ENCODE data around the gene KATNAL2.

DNA sequence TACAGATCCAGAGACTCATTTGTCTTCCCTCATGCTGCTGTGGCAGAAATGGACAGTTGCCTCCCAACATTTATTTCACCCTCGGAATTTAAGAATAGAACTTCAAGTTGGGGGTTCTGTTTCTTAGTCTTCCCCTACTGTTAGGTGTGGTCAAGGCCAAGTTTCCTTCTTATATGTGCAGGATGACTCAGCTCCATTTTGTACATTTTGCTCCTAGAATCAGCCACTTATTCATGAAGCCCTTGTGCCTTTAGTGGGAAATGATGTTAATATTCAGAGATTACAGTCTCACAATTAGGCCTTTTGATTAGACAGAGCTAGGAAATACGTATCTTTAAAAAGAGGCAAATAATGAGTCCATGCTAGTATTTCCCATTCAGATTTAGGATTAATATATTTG is 164.2 kb downstream of the KATNAL2 start:
- TF ChIP-seq POLR2A (IDR thresholded peaks at IDR 0.05): no peak
- TF ChIP-seq, protein P1, sequence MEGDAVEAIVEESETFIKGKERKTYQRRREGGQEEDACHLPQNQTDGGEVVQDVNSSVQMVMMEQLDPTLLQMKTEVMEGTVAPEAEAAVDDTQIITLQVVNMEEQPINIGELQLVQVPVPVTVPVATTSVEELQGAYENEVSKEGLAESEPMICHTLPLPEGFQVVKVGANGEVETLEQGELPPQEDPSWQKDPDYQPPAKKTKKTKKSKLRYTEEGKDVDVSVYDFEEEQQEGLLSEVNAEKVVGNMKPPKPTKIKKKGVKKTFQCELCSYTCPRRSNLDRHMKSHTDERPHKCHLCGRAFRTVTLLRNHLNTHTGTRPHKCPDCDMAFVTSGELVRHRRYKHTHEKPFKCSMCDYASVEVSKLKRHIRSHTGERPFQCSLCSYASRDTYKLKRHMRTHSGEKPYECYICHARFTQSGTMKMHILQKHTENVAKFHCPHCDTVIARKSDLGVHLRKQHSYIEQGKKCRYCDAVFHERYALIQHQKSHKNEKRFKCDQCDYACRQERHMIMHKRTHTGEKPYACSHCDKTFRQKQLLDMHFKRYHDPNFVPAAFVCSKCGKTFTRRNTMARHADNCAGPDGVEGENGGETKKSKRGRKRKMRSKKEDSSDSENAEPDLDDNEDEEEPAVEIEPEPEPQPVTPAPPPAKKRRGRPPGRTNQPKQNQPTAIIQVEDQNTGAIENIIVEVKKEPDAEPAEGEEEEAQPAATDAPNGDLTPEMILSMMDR (IDR thresholded peaks at IDR 0.05): no peak

All from heart left ventricle (tissue), 13 donors.